DOHH2 (cell line): ENCODE results near the gene NAB1.

Source experiments
- EZH2phosphoT487 ChIP-seq: fragments of 200-600 bp; sonication (generic); IDR thresholded peaks from 2 replicates; pipeline ENCODE4 v1.6.1; 2017; ENCODE audit warnings: borderline replicate concordance, mild to moderate bottlenecking, antibody characterized with exemption, low read length, moderate library complexity, mixed read lengths
- TF ChIP-seq, protein P1 (sequence below): fragments of 200-600 bp; sonication (generic); IDR thresholded peaks from one replicate; pipeline ENCODE4 v1.5.1; 2014; ENCODE audit warnings: antibody characterized with exemption, mild to moderate bottlenecking, low read depth, low read length; ENCODE audit not compliant: poor library complexity, severe bottlenecking

DNA sequence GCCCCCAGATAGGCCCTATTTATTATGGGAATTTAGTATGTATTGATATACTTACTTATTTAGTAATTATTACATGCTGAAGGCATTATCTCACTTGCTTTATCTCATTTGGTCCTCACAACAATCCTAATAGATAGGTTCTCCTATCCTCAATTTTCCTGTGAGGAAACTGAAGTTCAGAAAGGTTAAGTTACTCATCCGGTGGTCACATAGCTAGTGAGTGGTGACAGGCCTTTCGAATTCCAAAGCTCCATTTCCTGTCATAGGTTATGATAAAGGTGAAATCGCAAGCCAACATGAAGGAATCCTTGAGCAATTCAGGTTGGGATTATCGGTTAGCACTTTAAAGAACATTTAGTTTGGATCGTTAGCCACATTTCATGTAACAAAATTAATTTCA lies 33.3 kb downstream of the NAB1 start:
- TF ChIP-seq, protein P1, sequence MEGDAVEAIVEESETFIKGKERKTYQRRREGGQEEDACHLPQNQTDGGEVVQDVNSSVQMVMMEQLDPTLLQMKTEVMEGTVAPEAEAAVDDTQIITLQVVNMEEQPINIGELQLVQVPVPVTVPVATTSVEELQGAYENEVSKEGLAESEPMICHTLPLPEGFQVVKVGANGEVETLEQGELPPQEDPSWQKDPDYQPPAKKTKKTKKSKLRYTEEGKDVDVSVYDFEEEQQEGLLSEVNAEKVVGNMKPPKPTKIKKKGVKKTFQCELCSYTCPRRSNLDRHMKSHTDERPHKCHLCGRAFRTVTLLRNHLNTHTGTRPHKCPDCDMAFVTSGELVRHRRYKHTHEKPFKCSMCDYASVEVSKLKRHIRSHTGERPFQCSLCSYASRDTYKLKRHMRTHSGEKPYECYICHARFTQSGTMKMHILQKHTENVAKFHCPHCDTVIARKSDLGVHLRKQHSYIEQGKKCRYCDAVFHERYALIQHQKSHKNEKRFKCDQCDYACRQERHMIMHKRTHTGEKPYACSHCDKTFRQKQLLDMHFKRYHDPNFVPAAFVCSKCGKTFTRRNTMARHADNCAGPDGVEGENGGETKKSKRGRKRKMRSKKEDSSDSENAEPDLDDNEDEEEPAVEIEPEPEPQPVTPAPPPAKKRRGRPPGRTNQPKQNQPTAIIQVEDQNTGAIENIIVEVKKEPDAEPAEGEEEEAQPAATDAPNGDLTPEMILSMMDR: no peak
- TF ChIP-seq EZH2phosphoT487: no peak
